Middle frontal gyrus (tissue), 1 donor: ENCODE results near the gene C11orf91.
"Not testable (repeated sequence)": the region's sequence is repeated elsewhere in the genome, so short reads cannot be mapped to it uniquely, and the experiment has no call there.

Experiments used
- DNase-seq: peaks from one replicate; pipeline ENCODE4 v3.0.0-alpha.2; 2015; ENCODE audit warnings: low spot score; ENCODE audit errors: extremely low spot score

Gene C11orf91

GRCh38 chr11:33721984-33722383 lies 21.4 kb upstream of the C11orf91 start:
- DNase-seq, result no peak

GRCh38 chr11:33721426-33721825 lies 20.8 kb upstream of the C11orf91 start:
- no peak for DNase-seq

DNA sequence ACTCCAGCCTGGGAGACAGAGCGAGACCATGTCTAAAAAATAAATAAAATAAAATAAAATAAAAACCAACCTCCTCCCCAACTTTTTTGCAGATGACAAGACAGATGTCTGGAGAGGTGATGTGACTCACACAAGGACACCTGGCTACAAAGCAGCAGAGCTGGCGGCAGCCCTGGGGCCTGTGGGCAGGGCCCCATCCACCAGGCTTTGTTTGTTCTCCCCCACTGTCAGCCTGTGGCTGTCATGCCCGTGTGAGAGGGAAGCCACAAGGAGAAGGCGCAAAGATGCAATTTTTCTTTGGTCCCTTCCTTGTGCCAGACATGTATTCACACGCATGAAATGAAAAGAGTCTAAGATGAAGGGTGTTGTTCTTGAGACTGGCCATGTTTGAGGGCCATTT lies 19.0 kb upstream of the C11orf91 start:
- no peak for DNase-seq

- DNase-seq, result no peak
Measured at GRCh38 chr11:33718440-33718839, 17.8 kb upstream of the C11orf91 start.

DNA sequence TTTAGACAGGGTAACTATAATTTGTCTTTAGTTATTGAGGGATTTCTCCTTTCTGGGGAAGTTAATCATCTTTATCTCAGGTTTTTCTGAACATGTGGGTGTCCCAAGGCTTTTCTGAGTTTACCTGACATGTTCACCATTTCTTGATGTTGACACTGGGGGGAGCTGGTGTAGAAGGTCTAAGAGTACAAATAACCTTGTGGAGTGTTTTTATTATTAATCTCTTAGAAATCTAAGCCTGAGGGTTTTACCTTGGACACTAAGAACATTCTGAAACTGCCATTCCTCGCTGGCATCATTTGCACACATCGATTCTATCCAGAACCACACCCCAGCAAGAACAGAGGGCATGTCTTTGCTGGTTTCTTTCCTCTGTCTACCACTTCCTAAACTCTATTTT lies 15.6 kb upstream of the C11orf91 start:
- DNase-seq, result no peak

- DNase-seq, result no peak
Measured at GRCh38 chr11:33713856-33714398, 13.3 kb upstream of the C11orf91 start.

DNA sequence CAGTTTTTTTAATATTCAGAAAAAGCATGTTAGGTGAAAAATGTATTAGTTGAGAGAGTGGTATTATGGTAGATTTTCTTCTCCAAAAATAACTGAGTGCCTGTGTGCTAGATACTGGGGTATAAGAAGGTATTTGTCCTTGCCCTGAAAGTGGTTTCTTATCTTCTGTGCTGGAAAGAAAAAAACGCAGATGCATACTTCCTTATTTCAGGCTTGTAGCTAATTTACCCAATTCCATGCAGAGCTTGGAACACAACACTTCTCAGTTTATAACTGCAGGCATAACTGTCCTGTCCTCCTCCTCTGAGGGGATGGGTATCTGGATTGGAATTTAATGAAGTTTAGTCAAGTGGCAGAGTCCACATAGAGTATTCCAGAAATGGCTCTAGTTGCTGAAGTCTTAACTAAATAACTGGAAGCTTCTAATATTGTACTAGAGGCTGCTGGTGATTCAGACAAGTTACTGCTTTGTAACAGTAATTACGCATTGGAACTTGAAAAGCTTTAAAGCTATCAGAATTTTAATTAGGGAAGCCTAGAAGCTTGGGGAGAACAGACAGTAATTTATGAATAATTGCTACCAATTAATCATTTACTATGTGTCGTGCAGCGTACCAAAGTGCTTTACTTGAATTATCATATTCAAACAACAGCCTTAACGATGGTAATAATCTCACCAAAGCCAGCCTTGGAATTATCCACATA lies 12.7 kb upstream of the C11orf91 start:
- no peak for DNase-seq

DNA sequence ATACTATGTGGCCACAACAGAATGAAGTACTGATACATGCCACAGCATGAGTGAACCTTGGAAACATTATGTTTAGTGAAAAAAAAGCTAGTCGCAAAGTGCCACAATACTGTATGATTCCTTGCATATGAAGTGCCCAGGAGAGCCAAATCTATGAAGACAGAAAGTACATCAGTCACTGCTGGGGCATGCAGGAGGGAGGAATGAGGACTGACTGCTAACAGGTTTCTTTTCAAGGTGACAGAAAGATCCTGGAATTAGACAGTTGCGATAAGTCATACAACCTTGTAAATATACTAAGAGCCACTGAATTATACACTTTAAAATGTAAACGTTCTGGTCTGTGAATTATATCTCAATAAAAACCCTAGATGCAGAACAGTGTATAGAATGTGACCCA lies 11.8 kb upstream of the C11orf91 start:
- DNase-seq, result no peak

DNA sequence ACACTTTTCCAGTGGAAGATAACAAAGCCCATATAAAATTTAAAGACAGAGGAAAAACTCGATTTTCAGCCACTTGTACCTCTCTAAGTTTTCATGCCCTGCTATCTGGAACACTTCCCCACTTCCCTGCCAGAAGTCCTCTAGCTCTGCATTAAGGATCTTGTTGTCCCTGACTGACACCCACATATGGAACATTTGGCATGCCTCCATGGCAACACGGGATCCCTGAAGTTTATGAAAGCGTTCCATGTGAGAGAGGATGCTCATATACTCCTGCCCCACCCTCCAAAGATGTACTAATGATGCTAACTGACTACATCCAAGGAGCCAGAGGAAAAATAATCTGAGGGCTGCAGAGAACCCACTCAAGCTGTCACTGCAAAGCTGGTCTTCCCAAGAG lies 8.8 kb upstream of the C11orf91 start:
- DNase-seq, result no peak

GRCh38 chr11:33708985-33709384 lies 8.4 kb upstream of the C11orf91 start:
- DNase-seq, result no peak

- DNase-seq, result not testable (repeated sequence)
Measured at GRCh38 chr11:33707831-33708230, 7.2 kb upstream of the C11orf91 start.

DNA sequence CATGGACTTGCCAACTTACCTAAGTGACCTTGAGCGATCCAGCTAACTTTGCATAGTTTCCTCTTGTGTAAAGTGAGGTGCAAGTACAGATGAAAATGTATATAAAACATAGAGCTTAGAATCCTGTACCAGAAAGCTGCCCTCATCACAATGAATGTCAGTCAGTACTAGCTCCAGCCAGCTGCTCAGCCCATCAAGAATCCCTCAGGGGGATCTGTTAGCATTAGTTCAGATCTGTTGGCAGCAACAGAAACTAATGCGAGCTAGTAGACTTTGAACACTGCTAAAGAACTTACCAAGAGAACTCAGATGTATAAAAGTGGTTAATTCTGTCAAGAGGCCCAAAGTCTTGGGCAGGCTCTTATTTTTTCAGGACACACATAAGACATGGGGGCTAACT lies 6.3 kb upstream of the C11orf91 start:
- no peak for DNase-seq

DNA sequence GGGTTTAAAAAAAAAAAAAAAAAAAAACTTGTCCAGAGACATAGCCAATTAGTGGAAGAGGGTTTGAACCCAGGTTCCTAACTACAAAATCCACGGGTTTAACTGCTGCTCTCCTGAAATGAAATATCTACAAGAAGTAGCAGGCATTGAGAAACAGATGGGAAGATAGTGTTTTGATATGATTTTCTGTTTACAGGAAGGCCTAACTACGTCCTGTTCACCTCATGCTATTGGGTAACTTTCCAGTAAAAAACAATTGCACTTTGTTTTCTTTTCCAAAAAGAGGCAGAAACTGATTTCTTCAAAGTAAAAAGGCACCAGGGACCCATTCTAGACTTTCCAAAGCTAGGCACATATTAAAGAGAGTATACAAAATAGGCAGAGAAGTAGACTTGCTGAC lies 5.9 kb upstream of the C11orf91 start:
- DNase-seq, result no peak

GRCh38 chr11:33704240-33705002 lies 3.8 kb upstream of the C11orf91 start:
- no peak for DNase-seq

GRCh38 chr11:33703788-33704187 lies 3.2 kb upstream of the C11orf91 start:
- no peak for DNase-seq

GRCh38 chr11:33703234-33703633 lies 2.6 kb upstream of the C11orf91 start:
- no peak for DNase-seq

DNA sequence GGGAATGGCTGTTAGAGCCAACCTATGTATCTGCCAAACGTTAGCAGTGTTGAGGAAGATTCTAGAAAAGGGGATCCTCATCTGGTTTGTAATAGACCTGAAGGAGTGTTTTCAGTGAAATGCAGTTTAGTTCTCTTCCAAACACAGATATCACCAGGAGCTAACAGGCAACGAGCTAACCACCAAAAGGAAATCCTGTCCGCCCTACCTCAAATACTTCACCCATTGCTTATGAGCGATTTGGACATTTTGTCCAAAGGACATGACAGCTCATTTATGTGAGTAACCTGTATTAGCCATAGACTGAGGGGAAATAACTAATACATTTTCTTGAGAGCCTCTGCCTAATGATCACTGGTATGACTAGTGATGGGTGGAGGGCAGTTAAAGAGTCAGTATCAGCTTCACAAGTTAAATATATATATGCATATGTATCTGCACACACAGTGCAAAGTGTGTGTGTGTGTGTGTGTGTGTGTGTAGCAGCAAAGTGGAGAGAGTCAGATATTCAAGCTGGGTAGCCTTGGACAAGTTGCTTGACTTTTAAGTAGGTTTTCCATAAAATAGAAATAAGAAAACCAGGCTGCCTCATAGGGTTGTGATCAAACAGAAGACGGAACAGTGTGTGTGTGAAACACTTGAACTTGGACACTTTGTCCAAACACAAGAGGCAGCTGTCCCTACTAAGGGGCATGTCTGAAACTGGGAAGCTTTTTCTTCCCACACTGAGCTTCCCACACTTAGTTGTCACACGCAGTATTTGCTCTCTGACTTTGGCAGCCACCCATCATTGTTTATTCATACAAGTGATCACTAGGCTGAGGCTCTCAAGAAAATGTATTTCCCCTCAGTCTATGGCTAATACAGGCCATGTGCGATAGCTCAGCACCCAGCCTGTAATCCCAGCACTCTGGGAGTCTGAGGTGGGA lies 940 bp upstream of the C11orf91 start:
- peak; percentile 56 for DNase-seq

GRCh38 chr11:33700063-33700501 lies 544 bp downstream of the C11orf91 start:
- DNase-seq, result no peak

GRCh38 chr11:33699515-33700062 lies 1.0 kb downstream of the C11orf91 start:
- DNase-seq, result no peak

DNA sequence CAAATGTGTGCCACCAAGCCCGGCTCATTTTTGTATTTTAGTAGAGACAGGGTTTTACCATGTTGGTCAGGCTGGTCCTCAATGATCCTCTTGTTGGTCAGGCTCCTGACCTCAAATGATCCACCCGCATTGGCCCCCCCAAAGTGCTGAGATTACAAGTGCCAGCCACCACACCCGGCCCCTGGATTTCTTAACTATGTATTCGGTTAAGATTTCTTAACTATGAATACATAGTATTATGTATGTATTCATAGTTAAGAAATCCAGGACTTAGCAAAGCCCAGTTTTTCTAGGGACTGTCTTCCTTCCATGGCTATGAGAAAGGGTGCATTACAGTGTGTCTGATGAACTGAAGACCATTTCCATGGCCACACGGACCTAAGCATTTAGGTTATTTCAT lies 1.7 kb downstream of the C11orf91 start:
- no peak for DNase-seq

DNA sequence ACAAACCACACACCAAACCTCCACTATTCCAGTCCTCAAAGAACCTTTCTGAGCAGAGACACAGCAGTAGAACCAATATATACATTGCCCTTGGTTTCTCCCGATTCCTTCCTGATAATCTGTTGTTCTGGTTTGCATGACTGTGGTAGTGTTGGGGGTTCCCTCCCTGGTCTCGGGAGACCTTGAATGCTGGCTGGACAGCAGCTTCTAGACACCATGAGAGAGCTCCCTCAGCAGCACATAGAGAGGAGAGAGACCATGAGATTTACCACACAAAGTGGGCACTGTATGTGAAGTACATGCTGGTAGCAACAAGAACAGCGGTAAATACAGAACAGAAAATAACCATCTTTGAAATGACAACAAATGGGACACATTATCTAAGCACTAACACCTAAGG lies 2.6 kb downstream of the C11orf91 start:
- no peak for DNase-seq
